GM03348 (cell line): ENCODE data around the gene TMEM255B.
"Not testable (repeated sequence)": the region's sequence is repeated elsewhere in the genome, so short reads cannot be mapped to it uniquely, and the experiment has no call there.

Source experiments
- DNase-seq: peaks from one replicate; pipeline ENCODE4 v3.0.0; 2012; ENCODE audit warnings: low spot score

The TMEM255B gene

DNA sequence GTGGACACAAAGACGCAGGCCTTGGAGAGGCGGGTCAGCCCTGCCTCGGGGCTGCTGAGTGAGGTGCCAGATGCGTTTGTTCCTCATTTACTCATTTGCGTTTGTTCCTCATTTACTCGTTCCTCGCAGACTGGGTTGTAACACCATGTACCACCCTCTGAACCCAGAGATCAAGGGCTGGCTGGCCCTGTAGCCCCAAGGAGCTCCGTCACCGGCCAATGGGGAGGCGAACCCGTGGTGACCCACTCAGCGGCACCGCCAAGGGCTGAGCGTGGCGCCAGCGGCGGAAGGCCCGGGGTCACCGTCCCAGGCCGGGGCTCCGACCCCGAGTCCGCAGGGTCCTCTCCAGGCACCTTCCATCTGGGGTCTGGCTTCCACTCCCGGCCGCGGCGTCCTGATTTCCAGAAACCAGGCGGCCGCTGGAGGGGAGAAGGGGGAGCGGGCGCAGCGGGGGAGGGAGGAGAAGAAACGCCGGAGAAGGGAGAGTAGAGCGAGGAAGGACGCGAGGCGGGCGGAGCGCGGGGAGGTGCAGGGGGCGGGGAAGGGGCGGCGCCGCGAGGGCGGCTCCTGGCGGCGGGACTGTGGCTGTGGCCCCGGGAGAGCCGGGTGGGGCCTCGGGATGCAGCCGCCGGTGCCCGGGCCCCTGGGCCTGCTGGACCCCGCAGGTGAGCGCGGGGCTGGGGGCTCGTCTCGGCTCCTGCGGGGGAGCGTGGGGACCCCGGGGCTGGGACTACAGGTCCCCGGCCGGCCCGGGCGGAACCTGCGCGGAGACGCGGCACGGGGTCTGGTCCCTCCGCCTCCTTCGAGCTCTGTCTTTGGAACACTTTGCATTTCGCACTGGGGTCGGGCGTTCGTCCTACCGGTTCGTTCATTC lies at the start of gene TMEM255B:
Gene TMEM255B, plus strand, starts transcription at position 576 of the 874 bp plus-strand sequence. Its CDS starts 44 bp downstream, at position 620.
- peak; percentile 99 for DNase-seq

DNA sequence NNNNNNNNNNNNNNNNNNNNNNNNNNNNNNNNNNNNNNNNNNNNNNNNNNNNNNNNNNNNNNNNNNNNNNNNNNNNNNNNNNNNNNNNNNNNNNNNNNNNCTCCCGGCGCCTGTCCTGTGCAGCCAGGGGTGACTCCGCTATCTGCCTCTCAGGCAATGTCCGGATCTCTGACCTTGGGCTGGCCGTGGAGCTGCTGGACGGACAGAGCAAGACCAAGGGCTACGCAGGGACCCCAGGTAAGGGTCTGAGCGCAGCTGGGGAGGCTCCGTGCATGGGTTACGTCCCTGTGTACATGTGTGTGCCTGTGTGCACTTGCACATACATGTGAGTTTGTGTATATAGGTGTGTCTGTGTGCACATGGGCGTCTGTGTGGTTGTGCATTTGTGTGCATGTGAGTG lies 36.1 kb upstream of the TMEM255B start:
- DNase-seq = no peak

DNA sequence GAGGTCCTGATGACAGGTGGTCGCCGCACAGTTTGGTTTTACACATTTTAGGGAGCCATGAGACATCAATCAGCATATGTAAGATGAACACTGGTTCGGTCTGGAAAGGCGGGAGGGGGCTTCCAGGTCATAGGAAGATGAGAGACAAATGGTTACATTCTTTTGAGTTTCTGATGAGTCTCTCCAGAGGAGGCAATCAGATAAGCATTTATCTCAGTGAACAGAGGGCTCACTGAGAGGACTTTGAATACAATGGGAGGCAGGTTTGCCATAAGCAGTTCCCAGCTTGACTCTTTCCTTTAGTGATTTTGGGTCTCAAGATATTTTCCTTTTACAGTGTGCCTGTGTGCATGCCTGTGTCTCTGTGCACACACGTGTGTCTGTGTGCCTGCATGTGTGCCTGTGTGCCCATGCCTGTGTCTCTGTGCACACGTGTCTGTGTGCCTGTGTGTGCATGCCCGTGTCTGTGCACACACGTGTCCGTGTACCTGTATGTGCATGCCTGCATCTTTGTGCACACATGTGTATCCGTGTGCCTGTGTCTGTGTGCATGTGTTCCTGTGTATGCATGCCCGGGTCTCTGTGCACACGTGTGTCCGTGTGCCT lies 35.5 kb upstream of the TMEM255B start:
- DNase-seq = no peak

DNA sequence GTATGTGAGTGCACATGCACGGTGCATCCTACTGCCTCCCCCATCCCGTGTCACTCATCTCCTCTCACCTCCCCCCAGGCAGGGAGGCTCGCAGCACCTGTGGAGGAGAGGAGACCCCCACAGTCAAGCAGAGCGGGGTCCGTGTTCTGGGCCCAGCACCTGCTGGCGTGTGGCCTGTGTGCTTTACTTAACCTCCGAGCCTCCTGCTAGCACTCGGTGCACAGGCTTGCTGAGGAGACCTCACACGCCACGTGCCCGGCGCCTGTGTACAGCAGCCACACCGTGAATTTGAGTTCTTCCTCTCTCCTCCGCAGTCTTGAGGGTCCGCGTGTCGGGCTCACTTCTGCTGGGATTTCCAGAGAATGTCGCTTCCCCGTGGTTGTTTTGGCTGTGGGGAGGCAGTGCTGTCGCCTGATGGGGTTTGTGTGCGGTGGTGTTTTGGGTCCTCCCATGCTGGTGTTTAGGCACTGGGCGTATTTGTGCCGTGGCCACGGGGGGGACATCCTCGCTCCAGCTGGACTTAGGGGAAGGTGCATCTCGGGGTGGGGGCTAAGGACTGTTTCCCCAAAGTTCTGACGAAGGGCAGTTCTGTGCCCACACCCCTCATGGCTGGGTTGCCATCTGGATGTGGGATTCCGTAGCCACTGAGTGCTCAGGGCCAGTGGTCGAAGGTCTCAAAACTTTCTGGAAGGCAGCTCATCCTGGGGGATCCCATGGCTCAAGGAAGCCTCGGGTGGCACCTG lies 34.8 kb upstream of the TMEM255B start:
- no peak for DNase-seq

DNA sequence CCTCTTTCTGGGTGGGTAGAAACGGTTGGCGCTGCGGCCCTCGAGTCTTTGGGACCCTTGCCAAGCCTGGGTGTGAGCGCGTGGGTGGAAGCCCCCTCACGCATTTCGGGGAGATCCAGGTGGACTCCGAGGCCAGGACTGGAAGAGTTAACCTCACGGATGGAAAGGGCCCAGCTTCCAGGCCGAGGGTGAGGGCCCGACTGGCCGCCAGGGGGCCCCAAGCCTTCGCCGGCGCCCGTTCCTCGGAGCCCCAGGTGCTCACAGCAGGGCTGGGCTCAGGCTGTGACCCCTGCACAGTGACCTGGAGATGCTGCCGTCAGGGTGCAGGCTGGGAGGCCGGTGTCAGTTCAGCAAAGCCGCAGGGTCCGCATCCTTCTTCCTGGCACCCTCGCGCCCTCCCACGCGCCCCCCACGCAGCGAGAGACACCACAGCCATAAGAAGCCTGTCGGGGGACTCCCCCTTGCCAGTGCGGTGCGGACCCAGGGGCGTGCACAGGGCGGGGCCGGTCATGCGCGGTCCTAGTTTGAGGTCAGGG lies 34.2 kb upstream of the TMEM255B start:
- DNase-seq = peak; percentile 89

DNA sequence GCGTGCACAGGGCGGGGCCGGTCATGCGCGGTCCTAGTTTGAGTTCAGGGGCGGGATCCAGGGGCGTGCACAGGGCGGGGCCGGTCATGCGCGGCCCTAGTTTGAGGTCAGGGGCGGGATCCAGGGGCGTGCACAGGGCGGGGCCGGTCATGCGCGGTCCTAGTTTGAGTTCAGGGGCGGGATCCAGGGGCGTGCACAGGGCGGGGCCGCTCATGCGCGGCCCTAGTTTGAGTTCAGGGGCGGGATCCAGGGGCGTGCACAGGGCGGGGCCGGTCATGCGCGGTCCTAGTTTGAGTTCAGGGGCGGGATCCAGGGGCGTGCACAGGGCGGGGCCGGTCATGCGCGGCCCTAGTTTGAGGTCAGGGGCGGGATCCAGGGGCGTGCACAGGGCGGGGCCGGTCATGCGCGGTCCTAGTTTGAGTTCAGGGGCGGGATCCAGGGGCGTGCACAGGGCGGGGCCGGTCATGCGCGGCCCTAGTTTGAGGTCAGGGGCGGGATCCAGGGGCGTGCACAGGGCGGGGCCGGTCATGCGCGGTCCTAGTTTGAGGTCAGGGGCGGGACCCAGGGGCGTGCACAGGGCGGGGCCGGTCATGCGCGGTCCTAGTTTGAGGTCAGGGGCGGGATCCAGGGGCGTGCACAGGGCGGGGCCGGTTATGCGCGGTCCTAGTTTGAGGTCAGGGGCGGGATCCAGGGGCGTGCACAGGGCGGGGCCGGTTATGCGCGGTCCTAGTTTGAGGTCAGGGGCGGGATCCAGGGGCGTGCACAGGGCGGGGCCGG lies 33.5 kb upstream of the TMEM255B start:
- DNase-seq = not testable (repeated sequence)

DNA sequence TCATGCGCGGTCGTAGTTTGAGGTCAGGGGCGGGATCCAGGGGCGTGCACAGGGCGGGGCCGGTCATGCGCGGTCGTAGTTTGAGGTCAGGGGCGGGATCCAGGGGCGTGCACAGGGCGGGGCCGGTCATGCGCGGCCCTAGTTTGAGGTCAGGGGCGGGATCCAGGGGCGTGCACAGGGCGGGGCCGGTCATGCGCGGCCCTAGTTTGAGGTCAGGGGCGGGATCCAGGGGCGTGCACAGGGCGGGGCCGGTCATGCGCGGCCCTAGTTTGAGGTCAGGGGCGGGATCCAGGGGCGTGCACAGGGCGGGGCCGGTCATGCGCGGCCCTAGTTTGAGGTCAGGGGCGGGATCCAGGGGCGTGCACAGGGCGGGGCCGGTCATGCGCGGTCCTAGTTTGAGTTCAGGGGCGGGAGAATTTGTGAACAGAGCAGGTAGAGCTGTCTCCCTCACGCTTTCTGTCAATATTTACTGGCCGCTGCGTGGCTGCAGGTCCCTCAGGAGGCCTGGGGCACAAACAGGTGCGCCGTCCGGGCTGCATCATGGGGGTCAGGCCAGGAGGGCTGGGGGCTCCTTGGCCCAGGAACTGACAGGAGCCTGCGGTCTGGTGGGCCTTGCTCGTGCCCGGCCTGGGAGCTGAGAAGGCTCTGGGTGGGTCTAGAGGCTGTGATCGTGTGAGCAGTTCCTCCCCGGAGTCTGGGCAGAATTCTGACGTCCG lies 32.8 kb upstream of the TMEM255B start:
- not testable (repeated sequence) for DNase-seq

DNA sequence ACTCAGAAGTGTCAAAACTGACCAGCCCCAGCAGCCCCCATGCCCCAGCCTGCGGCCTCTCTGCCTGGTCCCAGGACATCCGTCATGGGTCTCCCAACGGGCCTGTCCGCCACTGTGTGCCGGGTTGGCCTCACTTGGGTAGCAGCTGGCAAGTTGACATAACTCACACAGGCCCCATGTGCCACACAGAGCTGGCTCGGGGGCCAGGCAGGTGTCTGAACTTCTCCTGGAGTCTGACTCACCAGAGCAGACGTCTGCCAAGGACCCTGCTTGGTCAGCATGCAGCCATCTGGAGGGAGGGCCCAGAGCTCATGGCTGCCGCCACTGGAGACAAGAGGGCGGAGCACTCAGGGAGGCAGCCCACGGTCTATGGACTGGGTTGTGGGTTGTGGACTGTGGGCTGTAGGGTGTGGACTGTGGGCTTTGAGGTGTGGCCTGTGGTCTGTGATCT lies 32.0 kb upstream of the TMEM255B start:
- DNase-seq = no peak

DNA sequence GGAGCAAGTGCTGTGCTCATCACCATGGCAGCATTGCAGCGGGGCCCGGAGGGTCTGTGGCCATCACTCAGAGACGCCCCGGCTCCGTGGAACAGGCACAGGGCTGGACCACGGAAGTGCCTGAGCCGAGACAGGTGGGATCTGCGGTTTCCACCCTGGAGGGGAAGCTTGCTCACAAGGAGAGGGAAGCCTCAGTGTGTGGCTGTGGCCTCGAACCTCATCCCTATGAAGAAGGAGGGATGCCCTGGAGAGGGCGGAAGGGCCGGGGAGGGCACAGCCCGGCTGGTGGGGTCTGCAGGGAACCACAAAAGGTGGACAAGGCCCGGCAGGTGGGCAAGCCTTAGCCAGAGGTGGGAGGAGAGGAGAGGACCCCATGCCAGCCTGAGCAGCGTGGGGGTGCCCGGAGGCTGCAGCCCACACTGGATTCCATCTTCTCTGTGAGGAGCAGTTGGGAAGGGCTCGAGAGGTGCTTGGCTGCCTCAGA lies 30.4 kb upstream of the TMEM255B start:
- no peak for DNase-seq

DNA sequence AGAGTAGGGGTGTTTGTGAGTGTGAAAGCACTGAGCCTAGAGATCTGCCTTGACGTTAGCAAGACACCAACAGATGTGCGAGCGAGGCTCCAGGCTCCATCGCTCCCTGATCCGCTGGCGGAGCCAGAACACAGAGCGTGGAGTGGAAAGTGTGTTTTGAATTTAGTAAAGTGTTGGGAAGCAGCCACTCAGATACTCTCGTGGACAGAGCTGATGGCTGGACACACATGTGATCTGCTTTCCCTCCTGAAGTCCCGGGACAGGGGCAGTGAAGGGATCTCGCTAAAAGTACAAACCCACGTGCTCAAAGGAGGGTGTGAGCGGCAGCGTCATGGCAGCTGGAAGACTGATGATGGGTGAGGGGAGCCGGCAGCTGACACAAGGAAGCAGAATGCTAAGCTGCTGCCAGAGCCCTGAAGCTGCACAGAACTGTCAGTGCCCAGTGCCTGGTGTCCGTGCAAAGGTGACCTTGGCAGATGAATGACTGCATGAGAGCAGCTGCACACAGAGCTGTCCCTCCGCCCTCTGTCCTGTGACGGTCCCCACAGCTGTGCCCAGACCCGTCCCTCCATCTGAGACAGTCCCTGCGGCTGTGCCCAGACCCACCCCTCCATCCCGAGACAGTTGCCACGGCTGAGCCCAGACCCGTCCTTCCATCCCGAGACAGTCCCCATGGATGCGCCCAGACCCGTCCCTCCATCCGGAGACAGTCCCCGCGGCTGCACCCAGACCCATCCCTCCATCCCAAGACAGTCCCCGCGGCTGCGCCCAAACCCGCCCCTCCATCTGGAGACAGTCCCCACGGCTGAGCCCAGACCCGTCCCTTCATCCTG lies 29.6 kb upstream of the TMEM255B start:
- peak; percentile 58 for DNase-seq

DNA sequence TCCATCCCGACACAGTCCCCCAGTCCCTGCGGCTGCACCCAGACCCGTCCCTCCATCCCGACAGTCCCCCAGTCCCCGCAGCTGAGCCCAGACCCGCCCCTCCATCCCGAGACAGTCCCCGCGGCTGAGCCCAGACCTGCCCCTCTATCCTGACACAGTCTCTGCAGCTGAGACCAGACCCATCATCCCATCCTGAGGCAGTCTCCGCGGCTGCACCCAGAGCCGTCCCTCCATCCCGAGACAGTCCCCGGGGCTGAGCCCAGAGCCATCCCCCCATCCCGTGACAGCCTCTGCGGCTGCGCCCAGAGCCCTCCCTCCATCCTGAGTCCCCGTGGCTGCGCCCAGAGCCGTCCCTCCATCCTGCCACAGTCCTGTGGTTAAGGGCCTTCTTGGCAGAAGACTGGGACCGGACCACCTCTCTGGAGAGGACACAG lies 28.8 kb upstream of the TMEM255B start:
- DNase-seq = no peak

DNA sequence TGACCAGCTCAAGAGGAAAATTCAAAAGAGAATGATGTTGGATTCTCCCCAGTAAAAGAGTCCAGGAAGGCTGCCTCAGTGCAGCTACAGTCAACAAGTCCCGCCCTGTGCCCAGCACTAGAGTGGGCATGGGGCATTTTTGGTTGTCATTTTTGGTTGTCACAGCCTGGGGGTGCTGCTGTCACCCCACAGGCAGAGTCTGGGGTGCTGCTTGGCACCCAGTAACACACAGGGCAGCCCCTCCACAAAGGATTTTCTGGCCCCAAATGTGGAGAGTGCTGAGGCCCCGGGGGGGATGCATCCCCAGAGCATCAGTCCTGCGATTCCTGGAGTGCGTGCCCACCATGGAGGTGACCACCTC lies 28.2 kb upstream of the TMEM255B start:
- no peak for DNase-seq

DNA sequence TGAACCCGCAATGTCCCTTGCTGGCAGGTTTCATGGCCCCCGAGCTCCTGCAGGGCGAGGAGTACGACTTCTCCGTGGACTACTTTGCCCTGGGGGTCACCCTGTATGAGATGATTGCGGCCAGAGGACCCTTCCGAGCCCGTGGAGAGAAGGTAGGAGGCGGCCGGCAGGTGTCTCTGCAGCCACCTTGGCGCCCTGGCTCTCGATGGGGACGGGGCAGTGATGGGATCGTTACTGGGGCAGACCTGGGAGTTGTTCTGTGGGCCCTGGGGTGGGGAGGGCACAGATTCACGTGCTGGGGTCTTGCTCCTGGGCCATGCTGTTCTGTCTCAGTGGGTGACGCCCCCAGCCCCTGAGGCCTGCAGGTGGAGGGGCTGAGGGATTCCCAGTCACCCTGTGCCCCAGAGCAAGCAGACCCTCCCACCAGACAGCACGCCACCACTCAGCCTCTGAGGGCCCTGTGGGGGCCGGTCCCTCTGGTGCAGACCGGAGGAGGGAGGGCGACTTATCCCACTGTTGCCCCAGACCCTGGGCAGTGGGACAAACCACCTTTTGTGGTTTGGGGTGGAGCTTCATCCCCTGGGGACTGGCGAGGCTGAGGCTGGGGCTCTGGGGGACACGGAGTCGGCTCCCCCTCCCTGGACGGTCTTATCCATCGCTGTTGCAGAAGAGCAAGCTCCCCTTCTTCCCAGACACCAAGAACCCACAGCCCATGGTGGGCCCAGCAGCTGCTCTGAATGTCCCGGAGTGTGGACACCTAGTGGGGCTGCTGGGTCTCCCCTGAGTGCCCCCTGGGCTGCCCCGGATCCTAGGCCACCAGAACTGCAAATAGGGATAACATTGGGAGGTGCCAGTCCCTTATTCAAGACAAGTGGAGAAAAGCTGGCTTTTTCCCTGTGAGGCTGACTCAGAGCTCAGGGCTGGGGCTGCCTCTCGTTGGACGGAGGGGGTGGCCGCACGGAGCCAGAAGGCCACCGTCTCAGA lies 27.5 kb upstream of the TMEM255B start:
- no peak for DNase-seq

DNA sequence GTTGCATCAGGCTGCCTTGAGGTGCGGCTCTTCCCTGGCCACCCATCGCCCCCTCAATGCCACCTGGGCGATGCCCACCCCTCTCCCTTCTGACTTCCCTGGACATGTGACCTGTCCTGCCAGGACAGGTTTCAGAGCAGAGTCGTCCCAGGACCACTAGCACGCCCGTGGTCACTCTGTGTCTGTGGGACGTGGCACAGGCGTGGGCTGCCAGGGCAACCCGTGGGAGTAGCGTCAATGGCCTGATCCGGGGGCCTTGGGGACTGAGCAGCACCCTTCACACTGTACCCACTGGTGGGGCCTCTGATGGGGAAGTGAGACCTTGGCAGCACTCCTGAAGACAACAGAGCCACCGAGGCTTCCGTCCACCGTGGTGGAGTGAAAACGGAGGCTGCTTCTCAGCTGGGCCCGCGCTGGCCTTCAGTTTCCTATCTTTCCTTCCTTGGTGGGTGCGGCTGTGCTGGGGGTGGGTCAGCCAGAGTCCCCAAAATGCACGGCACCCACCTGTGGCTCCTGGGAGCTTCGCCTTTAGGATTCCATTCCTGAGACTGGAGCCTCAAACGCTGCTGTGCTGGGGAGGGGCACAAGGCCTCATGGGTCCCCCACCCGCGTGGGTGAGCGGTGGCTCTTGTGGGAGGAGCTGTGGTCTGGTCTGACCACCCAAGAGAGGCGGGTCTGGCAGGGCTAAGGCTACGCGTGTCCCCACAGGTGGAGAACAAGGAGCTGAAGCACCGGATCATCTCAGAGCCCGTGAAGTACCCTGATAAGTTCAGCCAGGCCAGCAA lies 26.7 kb upstream of the TMEM255B start:
- DNase-seq = no peak

DNA sequence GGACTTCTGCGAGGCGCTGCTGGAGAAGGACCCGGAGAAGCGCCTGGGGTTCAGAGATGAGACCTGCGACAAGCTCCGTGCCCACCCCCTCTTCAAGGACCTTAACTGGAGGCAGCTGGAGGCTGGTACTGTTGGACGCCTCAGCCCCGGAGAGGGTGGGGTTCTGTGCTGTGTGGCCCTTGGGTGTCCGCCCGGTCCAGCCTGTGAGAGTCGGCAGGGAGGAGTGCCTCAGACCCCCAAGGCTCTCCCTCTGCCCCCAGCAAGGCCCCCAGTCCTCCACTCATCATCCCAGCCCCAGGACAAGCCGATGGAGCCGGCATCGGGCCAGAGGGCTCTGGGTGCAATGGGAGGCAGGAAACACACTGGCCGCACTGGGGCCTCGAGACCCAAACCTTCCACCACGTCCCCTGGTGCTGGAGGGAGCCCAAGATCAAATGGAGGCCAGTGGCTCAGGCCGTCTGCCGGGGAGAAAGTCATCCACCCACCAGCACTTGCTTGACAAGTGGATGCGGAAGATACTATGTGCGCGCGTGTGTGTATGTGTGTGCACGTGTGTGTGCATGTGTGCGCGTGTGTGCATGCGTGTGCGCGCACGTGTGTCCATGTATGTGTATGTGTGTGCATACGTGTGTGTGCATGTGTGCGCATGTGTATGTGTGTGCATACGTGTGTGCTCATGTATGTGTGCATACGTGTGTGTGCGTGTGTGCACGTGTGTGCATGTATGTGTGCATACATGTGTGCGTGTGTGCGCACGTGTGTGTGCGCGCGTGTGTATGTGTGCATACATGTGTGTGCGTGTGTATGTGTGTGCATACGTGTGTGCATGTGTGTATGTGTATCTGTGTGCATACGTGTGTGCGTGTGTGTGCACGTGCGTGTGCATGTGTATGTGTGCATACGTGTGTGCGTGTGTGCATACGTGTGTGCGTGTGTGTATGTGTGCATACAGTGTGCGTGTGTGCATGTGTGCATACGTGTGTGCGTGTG lies 25.8 kb upstream of the TMEM255B start:
- DNase-seq = no peak

DNA sequence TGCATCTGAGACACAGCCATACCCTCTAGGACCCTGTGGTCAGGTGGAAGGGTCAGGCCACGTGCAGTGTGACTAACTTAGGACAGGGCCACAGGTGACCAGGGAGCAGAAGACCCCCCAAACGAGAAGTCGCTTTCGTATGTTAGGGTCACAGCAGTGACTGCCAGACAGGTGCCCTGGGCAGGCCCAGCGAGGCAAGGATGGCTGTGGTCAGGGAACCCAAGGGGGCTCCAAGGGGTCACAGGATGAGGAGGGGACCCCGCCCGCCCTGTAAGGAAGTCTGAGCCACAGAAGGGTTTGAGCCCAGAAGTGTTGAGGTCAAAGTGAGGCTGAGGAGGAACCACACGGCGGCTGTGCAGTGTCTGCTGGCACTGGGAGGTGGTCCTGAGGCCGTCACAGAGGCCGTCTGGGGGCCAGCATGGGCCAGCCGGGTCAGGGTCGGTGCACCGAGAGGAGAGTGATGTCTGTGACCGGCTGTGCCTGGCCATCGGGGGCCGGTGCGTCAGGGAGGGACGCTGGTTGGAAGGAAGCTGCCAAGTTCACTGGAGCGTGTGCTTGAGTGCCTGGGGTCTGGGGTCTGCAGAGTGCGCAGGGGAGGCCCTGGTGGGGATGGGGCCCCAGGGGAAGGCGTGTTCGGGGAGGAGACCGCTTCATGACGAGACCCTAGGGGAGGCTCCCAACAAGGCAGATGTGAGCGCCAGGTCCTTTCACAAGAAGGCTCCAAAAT lies 24.8 kb upstream of the TMEM255B start:
- DNase-seq = no peak
